ENCODE results near the gene XCL1.

Gene XCL1

GRCh38 chr1:168626326-168626725, 49.9 kb downstream of the XCL1 start:
- TF ChIP-seq CTCF (IDR thresholded peaks at IDR 0.05; ENCODE audit: low read depth, low read length, missing control alignments): no peak
- H3K4me3 ChIP-seq (replicated peaks; ENCODE audit: low read depth, low read length): no peak overlapping the region
- DNase-seq (ENCODE audit: extremely low read depth, low read depth): no peak

- no peak for DNase-seq (ENCODE audit: extremely low read depth, low read depth)
- no peak for TF ChIP-seq CTCF (IDR thresholded peaks at IDR 0.05; ENCODE audit: low read depth, low read length, missing control alignments)
- H3K4me3 ChIP-seq (replicated peaks; ENCODE audit: low read depth, low read length): no peak overlapping the region
These were observed 51.0 kb downstream of the XCL1 start for GRCh38 chr1:168627370-168627769.

- no peak overlapping the region for H3K4me3 ChIP-seq (replicated peaks; ENCODE audit: low read depth, low read length)
- no peak for TF ChIP-seq CTCF (IDR thresholded peaks at IDR 0.05; ENCODE audit: low read depth, low read length, missing control alignments)
- DNase-seq (ENCODE audit: extremely low read depth, low read depth): no peak
These were observed 52.4 kb downstream of the XCL1 start for GRCh38 chr1:168628807-168629206.

GRCh38 chr1:168629466-168629865, 53.1 kb downstream of the XCL1 start:
- no peak for DNase-seq (ENCODE audit: extremely low read depth, low read depth)
- no peak overlapping the region for H3K4me3 ChIP-seq (replicated peaks; ENCODE audit: low read depth, low read length)
- TF ChIP-seq CTCF (IDR thresholded peaks at IDR 0.05; ENCODE audit: low read depth, low read length, missing control alignments): no peak
